ENCODE data around the gene LRRC32.
A peak's percentile ranks its signal among the peaks of the same experiment; 100 is the strongest.
"Not testable (repeated sequence)": the region's sequence is repeated elsewhere in the genome, so short reads cannot be mapped to it uniquely, and the experiment has no call there.

The LRRC32 gene

DNA sequence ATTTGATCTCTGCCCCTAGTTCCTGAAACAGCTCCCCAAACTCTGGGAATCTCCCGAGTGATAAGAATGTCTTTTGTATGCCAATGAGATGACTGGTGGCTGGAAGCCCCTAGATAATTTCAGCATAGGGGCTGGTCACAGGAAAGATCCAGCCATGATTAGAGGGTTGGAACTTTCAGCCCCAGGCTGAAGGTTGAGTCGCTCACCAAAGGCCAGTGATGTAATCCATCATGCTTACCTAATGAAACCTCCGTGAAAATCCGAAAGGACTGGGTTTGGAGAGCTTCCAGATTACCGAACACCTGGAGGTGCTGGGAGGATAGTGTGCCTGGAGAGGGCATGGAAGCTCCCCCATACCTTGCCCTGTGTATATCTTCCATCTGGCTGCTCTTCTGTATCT is 26.0 kb downstream of the LRRC32 start:
- no peak for DNase-seq

DNA sequence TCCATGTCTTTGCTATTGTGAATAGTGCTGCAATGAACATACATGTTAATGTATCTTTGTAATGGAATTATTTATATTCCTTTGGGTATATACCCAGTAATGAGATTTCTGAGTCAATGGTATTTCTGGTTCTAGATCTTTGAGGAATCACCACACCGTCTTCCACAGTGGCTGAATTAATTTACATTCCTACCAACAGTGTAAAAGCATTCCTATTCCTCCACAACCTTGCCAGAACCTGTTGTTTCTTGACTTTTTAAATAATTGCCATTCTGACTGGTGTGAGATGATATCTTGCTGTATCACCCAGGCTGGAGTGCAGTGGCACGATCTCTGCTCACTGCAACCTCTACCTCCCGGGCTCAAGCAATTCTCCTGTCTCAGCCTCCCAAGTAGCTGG is 26.8 kb downstream of the LRRC32 start:
- DNase-seq = not testable (repeated sequence)

DNA sequence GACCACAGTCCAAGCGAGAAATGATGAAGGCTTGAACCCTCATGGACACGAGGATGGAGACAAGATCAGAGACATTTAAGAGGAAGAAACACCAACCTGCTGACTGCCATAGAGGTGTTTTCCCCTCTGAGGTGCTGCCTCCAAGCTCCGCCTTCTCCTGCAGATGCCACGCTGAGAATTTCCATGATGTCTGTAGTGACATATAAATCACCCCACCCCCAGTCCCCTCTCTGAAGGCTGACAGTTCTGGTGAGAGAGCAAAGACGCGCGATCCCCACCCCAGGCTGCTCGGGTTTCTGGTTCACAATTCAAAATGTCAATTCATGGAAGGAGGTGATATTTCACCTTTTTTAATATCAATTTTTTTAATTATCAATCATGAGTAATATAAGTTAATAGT is 28.2 kb downstream of the LRRC32 start:
- peak; percentile 20 for DNase-seq

DNA sequence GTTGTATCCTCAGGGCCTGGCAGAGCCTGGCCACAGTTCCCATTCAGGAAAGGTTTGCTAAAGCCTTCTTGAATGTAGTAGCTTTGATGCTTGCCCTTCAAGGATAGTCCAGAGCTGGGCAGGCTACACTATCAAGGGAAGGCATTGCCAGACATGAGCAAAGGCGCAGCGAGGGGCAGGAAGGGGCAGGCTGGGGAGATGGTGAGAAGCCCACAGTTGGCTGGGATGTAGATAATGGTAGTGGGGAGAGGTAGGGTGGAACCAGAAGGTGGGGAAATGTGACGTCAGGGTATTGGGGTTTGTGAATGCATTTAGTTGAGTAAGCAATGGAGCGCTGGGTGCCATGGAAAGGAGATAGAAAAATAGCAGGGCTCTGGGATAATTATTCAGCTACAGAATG is 28.6 kb downstream of the LRRC32 start:
- no peak for DNase-seq

DNA sequence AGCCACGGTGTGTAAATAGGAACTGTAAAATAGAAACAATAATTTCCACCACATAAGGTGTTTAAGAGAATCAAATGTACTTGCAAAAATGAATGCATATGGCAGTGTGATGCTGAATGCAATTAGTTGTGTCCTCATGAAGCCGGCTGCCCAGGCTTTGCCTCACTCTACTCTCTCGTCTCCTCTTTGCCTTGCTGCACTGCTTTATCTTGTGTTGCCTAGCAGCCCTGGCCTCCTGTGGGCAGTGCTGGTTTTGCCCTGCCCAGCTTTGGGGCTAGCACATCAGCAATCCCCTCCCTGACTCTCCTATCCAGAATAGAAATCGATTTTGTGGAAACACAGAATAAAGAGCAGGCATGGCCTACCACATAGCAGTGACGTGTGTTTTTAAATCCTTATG is 30.0 kb downstream of the LRRC32 start:
- DNase-seq = no peak

DNA sequence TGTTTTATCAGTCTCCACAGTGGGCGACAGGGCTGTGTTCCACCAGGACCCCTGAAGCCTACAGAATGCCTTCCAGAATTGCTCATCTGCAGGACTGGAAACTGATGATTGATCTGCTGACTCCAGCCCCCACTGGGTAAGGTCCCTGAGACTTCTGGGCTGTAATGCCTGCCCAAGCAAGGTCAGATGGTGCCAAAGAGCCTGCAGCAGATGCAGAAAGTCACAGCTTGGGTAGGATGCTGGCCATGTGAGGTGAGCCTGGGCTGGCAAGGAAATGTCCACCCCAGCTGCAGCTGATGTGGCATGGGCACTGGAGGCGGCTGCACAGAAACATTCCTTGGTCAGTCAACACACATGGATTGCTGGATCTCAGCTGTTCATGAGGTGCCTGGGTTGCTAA is 30.9 kb downstream of the LRRC32 start:
- no peak for DNase-seq

DNA sequence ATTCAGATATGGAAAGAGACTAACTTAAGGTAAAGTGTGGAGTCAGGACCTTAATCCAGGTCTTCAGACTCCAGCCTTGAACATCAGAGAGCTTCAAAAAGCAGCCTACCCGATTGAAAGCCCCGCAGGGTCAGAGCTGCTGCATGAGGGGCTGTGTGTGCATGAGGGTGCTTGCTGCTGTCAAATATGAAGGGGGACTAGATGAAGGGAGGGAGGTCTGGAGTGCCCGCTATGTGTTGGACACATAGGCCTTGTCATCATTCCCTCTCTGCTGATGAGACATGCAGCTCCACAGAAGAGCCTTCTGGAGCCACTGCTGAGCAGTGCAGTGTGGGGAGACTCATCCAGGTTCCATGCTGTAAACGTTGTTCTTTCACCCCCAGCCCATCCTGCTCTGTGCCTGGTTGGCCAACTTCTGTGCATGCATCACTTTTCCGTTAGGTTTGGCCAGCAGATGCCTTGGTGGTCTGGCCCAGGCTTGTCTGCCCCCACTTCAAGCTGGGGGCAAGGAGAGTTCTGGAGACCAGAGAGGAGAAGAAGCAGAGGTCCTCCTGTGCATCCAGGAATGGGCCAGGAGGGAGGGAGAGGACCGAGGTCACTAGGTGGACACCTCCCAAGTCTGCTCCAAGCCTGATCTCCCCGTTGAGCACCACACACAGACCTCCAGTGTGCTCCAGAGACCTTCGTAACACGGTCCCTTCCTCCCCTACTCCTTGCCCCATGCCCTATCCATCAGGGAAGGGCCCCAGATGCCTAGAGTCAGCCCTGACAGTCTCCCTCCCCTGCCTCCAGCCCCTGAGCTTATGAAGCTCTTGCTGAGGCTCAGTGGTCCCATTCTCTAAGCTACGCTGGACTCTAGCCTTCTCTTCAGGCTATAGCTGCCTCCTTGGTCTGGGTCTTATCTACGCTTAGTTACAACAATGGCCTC is 32.0 kb downstream of the LRRC32 start:
- no peak for DNase-seq

DNA sequence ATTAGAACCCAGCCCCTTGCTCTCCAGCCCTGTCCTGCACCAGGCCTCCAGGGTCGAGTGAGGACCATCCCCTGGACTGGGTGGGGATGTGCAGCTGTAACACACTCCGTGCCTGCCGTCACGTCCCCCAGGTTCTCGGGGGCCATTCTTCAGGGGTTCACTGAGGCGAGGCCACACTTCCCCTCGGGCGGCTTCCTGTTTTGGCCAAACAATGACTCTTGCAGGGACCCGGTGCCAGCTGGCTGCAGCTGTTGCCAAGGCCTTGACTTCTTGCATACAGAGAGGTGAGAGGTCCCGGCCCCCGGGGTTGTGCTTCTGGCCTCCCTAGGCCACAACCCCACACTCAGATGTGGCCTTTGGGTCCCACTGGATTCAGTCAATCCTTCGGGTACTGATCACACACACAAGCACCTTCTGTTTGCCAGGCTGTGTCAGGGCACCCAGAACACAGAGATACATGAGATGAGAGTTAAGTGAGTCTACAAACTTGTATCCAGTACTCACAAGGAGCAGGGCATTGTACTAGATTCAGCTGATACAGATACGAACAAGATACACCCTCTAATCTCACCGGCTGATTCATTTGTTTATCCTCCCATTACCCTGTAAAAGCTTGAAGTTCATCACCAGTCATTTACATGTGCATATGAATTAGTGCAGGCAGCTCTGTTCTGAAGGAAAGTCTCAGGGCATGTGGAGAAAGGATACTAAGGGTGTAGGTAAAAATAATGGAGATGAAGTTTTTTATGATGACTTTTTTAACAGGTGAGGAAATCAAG is 32.9 kb downstream of the LRRC32 start:
- DNase-seq = no peak

DNA sequence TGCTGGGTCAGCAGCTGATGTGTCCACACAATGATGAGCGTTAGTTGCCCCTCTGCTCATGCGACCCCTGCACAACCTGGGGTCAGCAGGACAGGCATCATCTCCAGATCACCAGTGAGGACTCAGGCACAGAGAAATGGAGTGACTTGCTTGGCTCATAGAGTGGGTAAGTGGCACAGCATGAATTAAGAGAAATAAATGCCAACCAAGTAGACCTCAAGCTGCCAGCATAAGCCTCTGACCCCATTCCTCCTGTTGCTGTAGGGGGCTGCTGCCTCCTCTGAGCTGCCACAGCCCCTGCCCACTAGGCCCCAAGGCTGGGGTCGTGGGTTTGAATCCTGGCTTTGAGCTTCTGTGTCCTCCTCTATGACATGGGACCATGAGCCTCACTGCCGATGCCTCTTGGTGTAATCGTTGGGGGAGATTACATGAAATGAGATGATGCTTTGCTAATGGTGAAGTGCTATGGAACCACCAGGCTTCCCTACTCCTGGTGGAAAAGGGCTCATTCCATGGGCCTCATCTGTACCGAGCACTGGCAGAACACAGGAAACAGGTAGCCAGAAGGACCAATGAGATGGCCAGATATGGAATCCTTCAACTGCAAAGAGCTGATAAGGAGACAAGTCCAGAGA is 33.6 kb downstream of the LRRC32 start:
- no peak for DNase-seq

DNA sequence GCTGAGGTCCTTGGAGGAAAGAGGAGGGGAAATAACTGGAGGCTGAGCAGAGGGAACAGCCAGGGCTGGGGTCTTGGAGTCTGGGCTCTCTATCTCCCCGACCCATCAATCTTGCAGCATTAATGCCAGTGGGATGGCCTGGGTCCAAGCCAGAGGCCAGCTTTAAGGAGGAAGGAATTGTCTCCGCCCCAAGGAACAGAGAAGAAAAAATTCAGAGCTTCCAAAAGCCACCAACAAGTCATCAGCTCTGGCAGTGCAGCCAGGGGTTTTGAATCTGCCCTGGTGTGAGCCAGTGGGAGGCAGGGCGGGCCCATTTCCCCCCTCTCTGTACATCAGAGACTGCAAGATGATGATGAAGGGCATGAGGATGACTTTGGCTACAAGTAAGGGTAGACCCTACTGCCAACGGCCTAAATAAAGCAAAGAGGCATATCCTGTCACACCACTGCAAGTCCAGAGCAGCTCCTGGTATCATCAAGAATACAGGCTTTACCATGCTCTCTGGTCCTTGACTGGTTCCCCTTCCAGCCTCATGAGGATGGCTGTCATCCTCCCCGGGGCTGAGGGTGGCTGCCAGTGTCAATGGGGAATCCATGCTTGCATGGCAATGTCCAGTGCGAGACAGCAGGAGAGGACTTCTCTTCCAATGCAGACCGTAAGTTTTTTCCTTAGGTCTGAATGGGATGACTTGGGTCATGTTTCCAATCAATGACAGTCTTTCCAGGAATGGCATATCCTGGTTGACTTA is 34.4 kb downstream of the LRRC32 start:
- no peak for DNase-seq

DNA sequence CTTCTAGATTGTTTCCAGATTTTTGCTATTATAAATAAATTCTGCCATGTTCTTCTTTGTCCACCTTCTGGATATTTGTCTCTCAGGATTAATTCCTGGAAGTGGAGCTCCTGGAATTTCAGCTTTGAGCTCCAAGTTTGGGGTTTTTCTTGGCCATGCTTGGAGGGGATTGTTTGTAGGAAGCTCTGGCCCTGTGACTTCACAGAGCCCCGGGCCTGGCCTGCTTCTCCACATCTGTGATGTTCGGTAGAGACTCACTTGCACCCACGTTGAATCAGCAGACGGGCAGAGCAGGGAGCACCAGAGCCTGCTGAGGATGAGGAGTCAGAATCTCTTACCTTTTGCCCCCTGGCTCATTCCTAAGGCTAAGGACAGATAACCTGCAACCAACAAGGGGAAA is 35.7 kb downstream of the LRRC32 start:
- DNase-seq = no peak

DNA sequence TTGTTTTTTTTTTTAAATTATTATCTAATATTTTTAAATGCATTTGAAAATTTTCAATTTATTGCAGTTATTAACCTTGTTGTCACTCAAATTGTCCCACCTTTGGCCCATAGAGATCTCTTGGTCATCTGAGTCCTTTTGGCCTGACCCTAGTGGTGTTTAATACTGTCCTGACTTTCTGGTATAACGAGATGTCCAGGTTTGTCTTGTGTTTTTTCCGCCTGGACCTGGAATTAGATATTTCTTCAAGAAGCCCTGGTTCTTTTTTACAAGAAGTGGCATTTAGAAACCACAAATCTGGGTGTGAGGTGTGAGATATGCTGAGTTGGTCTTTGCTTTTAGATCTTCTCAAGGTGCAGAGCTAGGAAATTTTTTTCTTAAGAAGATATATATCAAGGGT is 38.1 kb downstream of the LRRC32 start:
- no peak for DNase-seq

DNA sequence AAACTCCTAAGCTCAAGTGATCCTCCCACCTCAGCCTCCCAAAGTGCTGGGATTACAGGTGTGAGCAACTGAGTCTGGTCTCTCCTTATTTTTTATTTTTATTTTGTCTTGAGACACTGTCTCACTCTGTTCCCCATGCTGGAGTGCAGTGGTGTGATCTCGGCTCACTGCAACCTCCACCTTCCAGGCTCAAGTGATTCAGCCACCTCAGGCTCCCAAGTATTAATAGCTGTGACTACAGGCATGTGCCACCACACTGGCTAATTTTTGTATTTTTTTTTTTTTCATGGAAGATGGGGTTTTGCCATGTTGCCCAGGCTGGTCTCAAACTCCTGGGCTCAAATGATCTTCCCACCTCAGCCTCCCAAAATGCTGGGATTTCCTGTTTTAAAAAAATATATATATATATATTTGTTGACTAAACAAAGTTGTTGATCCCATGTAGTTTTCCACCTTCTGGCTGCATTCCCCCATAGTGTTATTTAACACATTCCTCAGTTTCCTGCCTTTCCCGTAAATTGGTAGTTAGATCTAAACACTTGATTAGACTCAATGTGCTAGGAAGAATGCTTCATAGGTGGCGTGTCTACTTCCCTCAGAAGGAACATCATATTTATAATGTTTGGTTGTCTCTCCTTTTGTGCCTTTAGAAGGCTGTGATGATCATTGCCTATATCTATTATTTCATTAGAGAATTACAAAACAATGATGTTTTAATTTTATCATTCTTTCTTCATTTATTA is 38.8 kb downstream of the LRRC32 start:
- DNase-seq = no peak

DNA sequence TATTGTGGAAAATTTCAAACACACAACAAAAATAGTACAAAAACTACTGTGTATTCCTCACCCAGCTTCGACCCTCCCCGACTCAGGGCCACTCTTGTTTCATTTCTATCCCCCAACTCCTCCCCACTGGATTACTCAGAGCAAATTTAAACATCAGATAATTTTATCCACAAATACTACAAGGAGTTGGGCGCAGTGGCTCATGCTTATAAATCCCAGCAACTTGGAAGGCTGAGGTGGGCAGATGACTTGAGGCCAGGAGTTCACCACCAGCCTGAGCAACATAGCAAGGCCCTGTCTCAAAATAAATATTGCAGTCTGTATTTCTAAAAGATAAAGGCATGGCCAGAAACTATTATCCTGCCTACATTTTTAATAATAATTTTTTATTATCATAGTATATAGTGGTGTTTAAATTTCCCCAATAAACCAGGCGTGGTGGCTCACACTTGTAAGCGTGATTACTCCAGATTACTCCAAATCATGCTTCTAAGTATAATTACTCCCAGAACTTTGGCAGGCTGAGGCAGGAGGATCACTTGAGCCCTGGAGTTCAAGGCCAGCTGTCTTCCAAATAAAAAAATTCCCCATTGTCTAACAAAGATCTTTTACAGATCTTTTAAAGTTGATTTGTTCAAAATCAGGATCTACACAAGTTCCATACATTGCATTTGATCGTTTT is 39.8 kb downstream of the LRRC32 start:
- DNase-seq = no peak

DNA sequence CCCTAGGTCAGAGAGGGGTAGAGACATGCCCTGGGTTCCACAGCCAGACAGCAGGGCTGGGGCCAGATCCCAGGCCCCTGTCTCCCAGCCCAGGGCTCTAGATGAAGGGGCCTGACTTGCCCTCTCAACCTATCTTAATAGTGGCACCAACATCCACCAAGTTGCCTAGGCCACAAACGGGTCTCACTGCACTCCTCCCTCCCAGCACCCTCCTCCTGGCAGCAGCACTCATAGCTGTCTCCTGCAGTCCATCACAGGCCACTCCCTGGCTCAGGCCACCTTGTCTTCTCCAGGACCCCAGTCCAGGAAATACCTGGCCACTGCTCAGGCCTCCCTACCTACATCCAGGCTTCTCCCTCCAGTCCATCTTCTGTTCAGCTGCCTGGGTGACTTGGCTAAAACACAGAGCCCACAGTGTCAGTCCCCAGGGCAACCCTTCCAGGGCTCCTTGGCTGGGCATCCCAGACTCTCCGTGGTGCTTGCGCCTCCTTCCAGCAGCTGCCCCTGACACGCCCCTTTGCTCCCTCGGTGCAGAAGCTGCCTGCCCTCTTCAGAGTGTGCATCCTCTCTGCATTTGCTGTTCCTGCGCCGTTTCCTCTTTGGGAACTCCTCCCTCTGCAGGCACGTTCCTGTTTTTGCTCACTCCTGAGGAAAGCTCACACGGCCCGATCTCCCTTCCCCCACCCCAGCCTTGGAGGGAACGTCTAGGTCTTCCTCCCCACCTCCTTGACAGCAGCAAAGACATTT is 40.5 kb downstream of the LRRC32 start:
- no peak for DNase-seq

DNA sequence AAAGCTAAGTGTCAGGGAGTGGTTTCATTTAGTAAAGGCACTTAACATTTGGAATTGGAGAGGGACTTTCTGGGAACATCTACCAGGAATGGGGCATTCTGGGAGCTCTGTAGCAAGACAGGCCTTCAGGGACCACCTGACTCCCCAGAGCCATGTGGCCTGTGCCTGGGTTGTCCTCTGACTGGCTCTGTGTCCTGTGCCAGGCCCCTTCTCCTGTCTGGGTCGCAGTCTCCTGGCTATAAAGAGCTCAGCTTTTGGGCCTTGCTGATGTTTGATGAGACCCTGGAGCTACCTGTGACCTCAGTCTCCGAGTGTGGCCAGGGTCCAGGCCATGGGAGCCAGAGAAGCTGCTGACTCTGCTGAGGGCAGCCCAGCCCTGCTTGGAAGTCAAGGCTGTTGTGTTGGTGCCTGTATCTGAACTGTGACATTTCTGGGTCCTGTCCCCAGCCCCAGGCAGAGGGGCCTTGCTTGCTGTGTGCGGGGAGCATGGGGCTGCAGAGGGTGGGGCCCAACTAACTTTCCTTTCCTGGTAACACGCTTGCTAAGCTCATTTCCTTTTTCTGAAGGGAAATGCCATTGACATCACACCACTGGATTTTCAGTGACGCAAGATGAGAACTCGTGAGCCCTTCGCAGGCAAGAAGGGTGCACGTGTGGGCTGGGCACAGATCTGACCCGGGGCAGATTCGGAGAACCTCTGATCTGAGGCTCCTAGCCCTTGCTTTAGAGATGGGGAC is 41.3 kb downstream of the LRRC32 start:
- peak; percentile 10 for DNase-seq

DNA sequence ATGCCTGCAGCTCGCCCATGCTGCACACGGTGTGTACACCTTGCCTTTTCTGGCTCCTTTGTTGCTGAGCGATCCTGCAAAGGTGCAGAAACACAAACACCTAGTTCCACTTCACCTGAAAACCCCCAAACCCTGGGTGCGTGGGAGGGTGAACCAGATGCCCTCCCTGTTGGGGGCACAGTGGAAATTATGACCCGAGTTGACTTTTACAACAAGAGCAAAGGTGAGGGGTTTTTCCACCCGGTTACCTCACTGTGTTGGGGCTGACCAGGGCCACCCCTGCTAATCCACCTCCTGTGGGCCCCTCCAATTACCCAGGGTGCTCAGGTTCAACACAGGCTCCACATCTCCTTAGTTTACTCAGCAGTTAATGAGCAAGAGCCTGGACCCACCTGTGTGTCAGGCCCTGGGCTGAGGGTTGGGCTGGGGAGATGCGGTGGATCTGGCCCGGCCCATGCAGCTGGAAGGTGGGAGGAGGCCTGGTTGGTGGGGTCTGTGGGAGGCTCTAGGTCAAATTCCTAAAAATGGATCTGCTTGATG is 42.1 kb downstream of the LRRC32 start:
- DNase-seq = peak; percentile 24

DNA sequence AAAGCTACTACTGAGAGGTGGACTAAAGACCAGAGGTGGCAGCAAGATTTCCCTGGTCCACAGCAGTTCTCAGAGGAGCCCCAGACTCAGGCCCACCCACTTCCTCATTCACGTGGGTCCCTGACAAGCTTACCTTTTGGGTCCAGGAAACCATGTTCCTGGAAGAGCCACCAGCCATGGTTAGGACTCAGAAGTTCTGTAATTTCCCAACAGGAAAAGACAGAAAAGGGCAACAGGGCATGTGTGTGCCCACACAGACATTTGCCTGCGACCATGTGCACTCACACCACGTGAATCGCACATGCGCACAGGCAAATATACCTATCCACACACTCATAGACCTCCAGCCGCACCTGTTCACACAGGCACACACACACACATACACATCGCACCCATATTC is 42.9 kb downstream of the LRRC32 start:
- no peak for DNase-seq

DNA sequence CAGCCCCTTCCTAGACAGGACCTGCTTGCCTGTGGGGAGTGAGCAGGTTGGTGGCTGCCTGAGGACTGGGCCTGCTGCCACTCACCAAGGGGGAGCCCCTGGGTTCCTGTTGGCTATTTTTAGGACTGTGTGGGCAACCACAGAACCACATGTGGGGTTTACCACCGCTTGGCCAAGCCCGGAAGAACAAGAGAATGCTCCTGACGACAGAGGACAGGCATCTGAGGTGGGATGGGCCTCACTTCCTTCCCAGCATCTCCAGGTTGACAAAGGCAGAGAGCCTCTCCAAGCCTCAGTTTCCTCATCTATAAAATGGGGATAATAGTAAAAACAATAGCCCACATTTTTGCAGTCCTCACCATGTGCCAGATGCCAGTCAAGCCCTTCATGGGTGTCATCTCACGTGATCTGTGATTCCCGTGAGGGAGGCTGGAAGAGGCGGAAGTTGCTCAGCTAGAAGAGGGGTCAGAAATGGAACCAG is 43.6 kb downstream of the LRRC32 start:
- DNase-seq = no peak

DNA sequence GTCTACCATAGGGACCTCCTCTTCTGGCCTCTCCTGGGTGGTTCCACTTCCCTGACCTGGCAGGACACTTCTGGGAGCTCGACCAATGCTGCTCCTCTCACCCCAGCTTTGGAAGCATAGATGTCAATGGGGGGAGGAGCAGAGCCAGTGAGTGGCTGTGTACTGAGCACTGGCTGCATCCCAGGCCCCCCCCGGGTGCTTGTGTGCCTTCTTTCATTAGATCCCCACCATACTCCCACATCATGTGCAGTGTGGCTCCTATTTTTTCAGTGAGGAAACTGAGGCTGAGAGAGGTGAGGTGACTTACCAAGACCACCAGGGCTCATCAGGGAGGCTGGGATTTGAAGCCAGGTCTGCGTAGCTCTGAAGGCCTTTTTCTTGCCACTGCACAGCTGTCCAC is 44.3 kb downstream of the LRRC32 start:
- DNase-seq = no peak

Data from stimulated activated CD4-positive, alpha-beta T cell treated with anti-CD3 and anti-CD28 coated beads, Interleukin-12 subunit alpha, Interleukin-12 subunit beta, amount 100 ng/mL, for 4 hours (primary cell).